GM18517 (cell line): Measurements from ENCODE around the gene ASTN2.

ENCODE experiments used
- ATAC-seq: cut with Tn5 transposase; IDR thresholded peaks from one replicate; pipeline ENCODE4 v1.9.1; 2021; ENCODE audit warnings: mild to moderate bottlenecking, moderate library complexity; ENCODE audit not compliant: unreplicated experiment

ASTN2 gene

DNA sequence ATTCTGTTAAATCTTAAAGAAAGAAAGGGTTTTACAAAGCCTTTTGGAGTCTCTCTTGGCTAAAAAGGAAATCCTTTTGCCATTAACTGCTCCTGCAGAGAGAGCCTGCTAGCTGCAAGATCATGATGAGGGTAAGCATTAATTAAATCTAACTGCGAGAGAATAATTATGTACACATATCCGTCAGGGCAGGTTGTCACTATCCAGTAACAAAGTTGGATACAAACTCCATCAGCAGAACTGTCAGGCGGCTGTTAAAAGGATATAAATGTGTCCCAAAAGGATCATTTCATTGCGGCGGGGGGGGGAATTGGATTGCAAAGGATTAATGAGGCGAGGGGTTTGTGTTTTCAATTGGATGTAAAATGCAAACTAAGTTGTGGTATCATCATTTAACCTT, 289.3 kb downstream of the ASTN2 start:
- no peak for ATAC-seq

DNA sequence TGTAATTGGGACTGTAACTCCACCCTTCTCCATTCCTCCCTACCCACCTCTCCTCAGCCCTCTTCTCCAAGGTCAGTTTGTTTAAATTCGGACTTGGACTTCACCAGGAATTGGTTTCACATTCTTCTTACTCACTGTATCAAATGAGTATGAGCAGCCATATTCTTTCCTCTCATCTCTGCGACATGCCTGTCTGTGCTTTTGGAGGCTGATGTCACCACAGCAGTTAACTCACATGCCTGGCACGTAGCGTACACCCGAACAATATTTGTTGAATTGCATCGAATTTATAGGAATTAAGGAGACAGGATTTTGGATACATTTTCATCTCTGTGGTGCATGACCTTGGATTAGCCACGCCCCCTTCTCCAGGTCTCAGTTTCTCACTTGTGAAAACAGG, 291.1 kb downstream of the ASTN2 start:
- ATAC-seq = no peak

DNA sequence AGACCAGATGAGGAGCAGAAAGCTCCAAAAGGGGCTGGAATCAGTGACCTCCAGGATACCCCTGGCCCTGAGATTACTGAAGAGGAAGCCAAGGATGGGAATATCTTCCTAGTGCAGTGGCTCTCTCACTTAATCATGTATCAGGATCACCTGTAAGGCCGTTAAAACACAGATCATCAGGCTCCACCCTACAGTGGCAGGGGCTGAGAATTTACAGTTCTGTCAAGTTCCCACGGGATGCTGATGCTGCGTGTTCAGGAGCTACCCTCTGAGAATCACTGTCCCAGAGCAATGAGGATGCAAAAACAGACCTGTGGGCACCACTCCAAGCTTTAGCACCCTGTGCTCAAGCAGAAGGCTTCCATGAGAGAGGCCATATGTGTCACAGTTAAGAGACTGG, 291.9 kb downstream of the ASTN2 start:
- no peak for ATAC-seq

DNA sequence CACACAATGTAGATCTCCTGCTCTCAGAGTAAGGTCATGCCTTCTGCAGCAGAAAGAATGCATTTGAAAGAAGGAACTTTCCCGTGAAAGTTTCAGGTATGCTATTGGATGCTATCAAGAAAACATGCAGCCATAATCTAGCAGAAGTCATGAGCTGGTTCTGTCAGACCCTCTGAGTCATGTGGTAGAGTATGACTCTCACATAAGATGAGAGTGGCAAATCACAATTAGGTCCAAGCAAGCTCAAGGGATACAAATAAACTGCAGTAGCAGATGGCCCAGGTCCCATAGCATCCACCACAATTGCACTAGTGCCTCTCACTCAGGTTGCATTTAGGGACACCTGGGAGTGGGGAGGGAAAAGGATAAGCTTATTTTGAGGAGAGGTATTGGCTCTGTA, 292.8 kb downstream of the ASTN2 start:
- ATAC-seq = no peak

DNA sequence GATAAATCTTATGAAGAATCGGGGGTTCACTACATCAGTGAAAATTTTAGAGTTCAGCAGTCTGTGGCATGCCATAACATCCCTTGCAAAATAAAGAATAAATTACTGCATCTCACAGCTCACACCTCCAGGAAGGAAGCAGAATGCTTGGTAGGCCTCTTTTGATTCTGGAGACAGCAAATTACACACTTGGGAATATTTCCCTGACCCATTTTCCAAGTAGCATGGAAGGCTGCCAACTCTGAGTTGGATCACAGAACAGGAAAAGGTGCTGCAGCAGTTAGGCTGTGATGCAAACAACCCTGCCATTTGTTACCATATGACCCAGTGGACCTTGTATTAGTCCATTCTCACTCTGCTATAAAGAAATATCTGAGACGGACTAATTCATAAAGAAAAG, 293.5 kb downstream of the ASTN2 start:
- ATAC-seq = no peak

DNA sequence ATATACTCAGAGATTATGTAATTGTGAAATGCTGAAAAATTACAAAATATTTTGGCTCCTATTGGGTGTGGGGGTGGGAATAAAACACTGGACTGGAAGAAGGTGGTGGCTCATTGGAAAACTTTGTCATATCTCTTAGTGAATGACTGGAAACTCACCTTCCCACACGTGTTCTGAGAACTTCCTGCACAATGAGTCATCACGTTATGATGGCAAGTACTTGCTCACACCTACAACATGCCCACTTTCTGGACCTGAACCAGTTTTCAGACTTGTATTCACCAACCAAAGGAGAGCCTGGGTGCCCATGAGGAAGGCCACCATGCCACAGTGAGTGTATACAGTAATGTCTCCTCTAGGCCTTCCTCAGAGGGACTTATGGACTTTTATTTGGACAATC, 294.8 kb downstream of the ASTN2 start:
- ATAC-seq = no peak

DNA sequence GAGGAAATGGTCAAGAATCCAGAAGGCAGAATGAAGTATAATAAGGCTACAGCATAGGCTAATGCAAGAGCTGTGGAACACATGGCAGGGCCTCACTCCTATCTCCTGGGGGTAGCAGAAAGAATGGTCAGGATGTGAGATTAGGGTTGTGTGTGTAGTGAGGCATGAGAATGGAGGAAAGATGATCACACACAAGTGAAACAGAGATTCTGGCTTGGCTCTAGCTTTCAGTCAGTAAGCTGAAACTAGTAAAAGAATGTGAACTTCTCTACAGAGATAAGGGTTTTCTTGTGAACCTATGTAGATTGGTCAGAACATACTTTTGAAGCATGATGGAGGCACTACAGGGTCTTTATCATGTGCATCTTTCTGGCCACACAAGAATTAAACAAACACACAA, 298.8 kb downstream of the ASTN2 start:
- ATAC-seq = no peak

DNA sequence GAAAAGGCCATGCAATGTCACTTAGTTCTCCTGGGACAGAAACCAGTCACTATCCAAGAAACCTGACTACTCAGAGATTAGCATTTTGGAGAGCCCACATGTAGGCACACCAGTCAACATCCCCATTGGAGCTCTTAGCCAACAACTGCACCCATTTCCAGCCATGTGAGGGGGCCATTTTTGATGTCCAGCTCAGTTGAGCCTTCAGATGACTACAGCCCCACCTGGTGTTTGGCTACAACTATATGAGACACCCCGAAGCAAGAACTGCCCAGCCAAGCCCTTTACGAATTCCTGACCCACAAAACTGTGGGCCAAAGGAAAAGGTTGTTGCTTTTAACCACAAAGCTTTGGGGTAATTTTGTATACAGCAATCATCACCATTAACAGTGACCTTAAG, 300.1 kb downstream of the ASTN2 start:
- no peak for ATAC-seq

DNA sequence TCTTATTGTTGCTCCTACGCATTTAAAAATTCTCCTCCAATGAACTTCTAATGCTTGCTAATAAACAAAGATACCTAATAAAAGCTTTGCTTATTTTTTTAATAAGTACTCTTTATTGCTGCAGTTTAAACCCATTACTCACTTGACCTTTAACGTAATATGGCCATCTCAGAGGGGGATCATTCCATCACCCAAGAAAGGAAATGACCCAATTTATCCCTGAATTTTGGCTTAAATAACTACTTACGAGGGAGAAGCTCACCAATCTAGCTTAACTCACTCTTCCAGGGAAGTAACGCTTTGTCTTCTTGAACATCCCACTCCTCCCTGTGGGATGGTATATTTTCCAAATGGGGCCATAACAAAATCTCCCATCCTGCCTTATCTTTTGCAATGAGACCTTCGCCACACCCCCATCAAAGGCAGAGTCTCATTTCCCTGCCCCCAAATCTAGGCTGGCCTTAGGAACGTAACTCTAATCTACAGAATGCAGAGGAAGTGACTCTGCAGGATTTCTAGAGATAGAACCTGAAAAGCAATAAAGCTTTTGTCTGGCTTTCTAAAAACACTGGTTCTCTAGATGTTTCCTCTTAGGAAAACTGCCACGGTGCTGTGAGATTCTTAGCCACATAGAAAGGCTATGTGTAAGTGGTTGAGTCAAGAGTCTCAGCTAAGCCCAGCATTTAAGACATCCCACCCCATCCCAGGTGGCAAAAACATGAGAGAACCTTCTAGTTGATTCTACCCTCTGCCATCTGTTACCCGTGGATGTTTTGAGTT, 310.0 kb downstream of the ASTN2 start:
- ATAC-seq = no peak

DNA sequence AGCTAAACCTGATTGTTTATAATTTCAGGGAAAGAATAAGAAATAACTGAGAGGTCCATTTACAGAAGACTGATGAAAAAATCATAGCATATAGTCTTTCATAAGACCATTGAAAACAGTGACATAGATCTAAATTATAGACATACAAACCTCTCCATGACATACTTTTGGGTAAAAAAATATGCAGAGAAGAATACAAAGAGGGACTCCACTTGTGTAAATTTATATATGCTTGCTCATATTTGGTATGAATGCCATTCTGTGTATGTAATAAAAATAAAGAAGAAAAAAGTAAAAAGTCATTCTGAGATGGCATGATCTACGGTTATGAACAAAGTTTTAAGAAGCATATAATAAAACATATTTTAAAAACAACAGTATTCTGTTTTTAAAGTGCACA, 310.7 kb downstream of the ASTN2 start:
- ATAC-seq = no peak

DNA sequence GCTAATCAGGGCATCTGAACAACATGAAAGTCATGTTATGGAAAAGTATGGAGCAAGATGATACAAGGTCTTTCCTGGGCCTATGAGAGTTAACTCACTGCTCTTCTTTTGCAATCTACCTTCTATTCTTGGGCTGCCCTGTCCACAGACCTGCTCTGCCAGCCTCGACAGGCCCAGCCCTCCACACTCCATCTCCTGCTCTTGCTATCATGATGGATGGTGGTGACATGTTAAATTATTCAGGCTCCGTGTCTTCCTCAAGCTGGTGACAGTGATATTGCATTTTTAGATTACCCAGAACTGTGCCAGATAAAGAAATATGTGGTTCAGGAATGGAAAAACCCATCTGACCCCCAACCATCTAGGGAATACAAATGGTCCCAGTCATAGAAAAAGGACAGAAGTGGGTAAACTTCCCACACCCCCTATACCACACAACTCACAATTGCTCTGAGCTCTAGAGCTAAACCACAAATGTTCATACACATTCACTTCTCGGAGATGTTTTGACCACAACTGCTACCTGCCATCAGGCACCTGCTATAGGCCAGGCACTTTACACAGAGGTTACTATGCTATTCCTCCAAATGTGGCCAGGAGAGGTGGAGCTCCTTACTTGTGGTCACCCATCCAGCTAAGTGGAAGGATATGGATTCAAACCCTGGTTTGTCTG, 311.3 kb downstream of the ASTN2 start:
- ATAC-seq = no peak

DNA sequence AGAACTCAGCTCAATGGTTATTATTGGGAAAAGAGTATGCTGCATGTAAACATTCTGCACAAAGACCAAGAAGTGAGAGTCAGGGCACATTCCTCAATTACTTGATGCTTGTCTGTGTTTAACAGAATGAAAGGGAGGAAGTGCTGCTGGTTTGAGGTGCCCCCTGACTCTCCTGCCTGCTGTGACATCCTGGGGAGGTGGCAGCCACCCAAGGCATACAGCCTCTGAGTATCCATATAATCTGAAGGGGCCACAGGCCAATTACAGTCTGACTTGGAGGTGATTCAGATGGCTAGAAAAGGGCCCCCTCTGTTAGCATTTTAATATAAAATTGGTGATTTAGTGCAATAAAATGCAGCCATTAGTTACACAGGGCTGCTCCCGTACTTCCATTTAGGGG, 313.8 kb downstream of the ASTN2 start:
- no peak for ATAC-seq

DNA sequence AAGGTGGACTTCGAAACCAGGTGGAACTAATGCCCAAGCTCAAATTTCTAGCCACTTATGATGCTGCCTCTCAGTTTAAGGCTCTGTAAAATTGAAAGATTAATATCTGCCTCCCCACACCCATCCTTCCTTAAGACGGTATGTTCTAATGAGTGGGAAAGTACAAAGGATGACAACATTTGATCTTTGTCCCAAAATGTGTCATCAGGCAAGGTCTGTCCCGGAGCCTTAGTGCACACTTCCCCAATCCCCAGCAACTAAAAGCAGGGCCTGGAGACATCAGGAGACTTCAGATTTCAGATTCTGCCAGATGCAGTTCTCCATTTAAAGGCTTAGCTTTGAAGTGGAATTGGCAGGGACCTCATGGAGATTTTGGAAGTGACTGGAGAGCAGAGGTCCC, 316.5 kb downstream of the ASTN2 start:
- no peak for ATAC-seq

DNA sequence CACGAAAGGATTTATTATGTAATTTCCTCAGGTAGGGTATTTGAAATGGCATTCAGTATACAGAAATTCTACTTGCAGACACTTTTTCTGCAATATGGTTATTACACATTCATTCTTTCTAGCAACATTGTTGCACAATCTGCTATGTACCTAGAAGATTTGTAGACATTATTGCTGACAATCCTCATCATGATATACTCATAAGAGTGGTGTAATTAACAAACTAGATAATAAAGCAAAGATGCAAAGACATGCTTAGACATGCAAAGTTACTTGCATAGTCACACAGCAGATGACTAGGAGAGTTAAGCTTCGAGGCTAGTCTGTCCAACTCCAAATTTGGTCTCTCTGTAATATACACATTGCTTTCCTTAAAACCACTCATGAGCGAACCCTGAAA, 317.1 kb downstream of the ASTN2 start:
- ATAC-seq = no peak

DNA sequence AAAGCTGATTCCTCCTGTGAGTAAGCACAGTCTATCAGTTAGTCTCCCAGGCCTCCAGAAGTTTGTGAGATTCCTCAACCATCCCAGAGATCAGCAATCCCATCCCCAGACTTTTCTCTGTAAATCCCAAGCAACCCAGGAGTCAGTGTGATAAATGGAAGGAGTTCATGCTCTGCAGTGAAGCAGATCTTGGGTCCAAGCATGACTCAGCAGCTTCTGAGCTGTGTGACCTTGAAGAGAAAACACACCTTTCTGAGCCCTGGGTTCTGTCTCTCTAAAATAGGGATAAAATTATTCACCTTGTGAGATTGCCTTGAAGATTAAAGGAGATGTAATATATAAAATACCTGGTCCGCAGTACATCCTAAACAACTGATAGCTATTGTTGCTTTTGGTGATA, 318.7 kb downstream of the ASTN2 start:
- no peak for ATAC-seq

DNA sequence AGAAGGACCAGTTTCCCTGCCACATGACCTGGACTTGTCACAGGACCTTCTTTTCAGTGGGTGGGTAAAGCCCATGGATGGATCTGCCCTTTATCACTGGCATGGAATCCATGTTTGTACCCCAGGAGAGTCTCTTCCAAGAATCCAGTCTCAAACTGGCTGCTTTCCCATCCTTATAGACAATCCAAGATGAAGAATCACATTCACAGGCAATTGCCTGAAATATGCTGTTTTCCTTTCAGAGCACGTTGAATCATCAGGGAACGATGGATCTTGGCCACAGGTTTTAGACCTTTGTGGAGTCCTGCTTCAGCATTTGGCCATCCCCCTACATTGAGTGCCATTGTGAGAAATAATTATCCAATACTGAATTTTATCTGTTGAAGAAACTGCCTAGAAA, 319.8 kb downstream of the ASTN2 start:
- no peak for ATAC-seq

DNA sequence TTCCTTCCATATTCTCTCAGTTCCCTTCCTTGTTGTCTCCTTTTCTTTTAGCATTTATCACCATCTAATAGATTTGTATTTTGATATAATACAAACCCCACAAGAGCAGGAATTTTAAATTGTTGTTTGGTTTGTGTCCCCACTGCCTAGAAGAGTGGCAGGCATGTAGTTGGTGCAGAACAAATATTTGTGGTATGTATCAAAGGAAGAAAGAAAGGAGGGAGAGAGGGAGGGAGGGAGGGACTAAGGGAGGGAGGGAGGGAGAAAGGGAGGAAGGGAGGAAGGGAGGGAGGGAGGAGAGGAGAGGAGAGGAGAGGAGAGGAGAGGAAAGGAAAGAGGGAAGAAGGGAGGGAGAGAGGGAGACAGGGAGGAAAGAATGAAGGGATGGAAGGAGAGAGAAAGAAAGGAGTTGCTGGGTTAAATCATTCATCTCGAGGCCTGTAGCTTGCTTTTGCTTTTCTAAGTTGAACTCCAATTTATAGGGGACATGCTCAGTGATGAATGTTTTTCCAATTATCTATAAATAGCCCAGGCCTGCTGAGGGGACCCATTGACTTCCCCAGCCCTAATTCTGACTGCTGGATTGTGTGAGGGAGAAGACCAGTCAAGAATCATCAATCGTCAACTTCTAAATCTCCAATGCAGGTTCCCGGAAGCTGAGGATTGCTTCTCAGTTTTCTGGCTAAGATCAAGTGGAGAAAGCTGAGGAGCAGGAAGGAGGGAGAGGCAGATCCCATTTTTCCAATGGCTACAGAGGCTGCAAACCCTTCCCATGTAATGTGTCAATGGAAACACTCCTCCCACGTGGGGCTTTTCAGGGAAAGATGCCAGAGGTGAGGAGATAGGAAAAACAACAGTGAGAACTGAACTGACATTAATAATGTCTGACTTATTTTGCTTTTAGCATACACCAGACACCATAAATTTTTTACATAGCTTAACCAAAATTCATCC, 320.7 kb downstream of the ASTN2 start:
- ATAC-seq = no peak

DNA sequence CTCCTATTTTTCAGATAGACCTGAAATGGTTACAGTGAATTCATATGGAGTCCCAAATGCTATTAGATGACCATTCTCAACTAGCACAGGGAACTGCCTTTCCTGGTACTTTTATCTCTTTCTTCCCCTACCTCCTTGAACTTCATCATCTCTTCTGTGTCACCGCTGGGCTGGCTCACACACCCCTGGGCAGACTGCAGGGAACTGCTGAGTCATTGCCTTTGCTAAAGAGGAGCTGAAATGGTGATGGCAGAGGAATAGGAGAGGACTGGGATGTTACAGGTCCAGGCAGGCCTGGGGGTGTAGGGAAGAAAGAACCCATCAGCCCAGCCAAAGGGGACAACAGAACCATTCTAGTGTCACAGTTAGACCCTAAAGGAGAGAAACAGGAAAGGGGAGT, 322.3 kb downstream of the ASTN2 start:
- ATAC-seq = no peak

DNA sequence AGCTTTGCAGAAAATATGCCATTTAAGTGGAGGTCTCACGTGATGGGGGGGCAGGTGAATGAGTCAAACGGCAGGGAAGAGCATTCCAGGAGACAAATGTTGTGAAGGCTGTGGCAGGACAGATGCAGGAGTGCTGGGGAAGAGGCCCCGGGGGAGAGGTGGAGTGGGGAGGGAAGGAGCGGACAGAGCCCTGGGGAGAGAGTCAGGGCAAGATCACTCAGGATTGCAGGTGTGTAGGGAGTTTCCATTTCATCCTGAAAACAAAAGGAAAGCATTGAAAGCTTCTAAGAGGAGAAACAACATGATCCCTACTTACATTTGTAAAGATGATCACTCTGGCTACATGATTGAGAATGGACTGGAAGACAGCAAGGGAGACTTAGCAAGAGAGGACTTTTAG, 323.3 kb downstream of the ASTN2 start:
- no peak for ATAC-seq

DNA sequence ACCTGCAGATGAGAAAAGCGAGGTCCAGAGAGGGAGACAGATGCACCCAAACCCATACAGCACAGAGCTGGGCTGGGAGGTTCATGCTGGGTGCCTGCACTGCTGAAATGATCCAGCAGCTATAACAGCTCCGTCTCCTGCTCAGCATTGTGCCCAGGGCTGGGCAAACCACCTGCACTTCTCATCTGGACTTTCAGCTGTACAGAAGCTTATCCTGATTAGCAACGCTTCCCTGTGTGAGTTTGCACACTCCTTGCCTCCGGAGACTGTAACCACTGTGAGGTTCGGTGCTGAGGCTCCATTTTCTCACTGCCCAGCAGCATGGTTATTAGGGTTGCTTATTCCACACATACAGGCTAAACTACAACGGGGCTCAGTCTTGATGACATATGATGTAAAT, 326.1 kb downstream of the ASTN2 start:
- no peak for ATAC-seq

DNA sequence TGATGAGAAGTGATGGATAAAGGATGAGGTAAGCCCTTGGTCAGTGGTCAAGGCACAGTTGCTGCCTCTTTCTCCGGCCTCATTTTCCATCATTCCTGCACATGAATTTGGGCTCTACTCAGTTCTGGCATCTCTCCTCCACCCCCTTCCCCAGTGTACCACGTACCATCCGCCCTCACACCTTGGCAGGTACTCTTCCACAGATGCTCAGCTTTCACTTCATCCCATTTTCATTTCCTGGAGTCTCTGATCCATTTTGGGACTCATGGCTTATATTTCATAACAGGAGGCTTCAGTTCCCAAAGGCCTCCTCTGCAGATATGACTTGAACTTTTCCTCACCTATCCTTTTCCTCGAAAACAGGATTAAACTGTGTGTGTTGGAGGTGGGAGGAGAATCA, 326.7 kb downstream of the ASTN2 start:
- no peak for ATAC-seq

DNA sequence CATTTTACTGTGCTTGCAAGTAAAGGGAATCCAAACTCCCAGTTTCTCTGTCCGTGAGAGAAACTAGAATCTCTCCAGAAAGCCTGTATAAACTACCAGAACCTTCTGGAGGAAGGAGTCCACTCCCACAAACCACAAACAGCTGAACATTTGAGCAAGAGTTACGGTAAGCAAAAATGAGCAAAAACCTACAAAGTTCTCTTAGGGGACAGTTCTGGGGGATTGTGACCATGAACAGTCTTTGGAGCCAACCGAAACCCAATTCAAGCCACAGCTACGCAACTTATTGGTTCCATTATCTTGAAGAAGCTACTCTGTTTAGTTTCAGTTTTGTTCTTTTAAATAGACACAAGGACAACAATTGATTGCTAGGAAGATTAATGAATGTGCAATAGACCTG, 330.6 kb downstream of the ASTN2 start:
- ATAC-seq = no peak
